ENCODE results near the gene THADA. TPM values are rescaled to one million over a fixed set of nuclear protein-coding genes. Genes with fewer than 3 reads are reported as not detected.

The THADA gene
- total RNA-seq, 3 donors from 2014 or later (not counting 1 experiment from before 2014, with no cell fraction given) = 34.1 to 35.7 (median 35.3) TPM

DNA sequence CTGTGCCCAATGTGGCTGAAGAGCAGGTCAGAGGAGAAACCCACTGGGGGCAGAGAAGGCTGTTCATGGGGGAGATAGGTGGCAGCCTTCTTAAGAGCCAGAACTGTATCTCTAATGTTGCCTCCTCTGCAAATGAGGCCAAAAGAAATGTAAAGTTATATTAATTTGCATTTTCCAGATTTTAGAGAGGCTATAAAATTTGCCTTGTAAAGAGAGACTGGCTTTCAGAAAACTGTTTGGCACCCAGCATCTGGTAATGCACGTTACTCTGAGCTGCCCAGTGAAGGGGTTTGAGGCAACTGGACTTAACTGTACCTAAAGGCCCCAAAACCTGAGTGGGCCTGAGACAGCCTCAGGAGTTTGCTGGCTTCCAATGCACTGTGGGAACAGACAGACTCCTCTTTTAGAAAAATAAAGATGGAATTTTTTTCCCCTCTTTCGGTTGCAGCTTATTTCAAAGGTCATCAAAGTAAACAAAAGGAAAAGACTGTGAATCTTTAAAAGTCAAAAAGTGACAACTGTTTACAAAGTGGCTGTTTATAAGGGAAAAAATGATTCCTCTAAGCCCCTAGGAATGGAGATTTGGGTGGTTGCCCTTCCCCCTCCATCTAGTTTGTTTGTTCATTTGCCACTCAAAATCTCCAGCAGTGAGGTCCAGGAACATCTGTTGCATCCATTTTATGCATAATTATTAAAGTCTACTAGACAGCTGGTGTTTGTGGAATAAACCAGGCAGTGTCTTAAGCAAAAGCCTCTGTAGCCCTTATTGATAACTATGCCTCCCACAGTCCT is 237.2 kb downstream of the THADA start:
- Mint-ChIP-seq H3K27me3 (ENCODE audit: low read depth in 2 of 2) (no peaks in the 10 kb centered on the region), H3K9me3 (no peaks in the 10 kb centered on the region), H3K27ac (no peak overlapping the region), H3K4me3 (no peak overlapping the region), H3K36me3 (no peaks in the 10 kb centered on the region), H3K4me1 (no peaks in the 10 kb centered on the region)
- Histone ChIP-seq H3K36me3 (ENCODE audit: control insufficient read depth, insufficient read depth, low read length) (no peaks in the 10 kb centered on the region), H3K4me3 (ENCODE audit: low read length) (no peak overlapping the region), H3K4me1 (ENCODE audit: control insufficient read depth, insufficient read depth, low read length) (no peaks in the 10 kb centered on the region), H3K9me3 (ENCODE audit: control insufficient read depth, insufficient read depth, low read length) (no peaks in the 10 kb centered on the region), H3K27ac (ENCODE audit: low read length) (no peak overlapping the region), H3K27me3 (ENCODE audit: control insufficient read depth, insufficient read depth, low read length) (no peaks in the 10 kb centered on the region)
- intact Hi-C loops (cut with micrococcal nuclease) = no loop called here
- no peak for TF ChIP-seq CTCF (IDR thresholded peaks at IDR 0.05)
- DNase-seq = no peak
- 95% methylated on average over 2 of the region's 2 CpGs for WGBS (ENCODE audit: insufficient coverage)
- no peak for ATAC-seq

GRCh38 chr2:43356774-43357173 is 239.1 kb downstream of the THADA start:
- no peak overlapping the region for H3K4me3 ChIP-seq (ENCODE audit: low read length)
- H3K27me3 ChIP-seq (ENCODE audit: control insufficient read depth, insufficient read depth, low read length) = no peaks in the 10 kb centered on the region
- Mint-ChIP-seq H3K9me3 (no peaks in the 10 kb centered on the region), H3K4me3 (no peak overlapping the region), H3K4me1 (no peaks in the 10 kb centered on the region), H3K27ac (no peak overlapping the region), H3K27me3 (ENCODE audit: low read depth in 2 of 2) (no peaks in the 10 kb centered on the region), H3K36me3 (no peaks in the 10 kb centered on the region)
- no peak for DNase-seq
- no peak for TF ChIP-seq CTCF (IDR thresholded peaks at IDR 0.05)
- no peaks in the 10 kb centered on the region for H3K4me1 ChIP-seq (ENCODE audit: control insufficient read depth, insufficient read depth, low read length)
- ATAC-seq = no peak
- no peaks in the 10 kb centered on the region for H3K9me3 ChIP-seq (ENCODE audit: control insufficient read depth, insufficient read depth, low read length)
- no peak overlapping the region for H3K27ac ChIP-seq (ENCODE audit: low read length)
- intact Hi-C loops (cut with micrococcal nuclease) = no loop called here
- no peaks in the 10 kb centered on the region for H3K36me3 ChIP-seq (ENCODE audit: control insufficient read depth, insufficient read depth, low read length)

DNA sequence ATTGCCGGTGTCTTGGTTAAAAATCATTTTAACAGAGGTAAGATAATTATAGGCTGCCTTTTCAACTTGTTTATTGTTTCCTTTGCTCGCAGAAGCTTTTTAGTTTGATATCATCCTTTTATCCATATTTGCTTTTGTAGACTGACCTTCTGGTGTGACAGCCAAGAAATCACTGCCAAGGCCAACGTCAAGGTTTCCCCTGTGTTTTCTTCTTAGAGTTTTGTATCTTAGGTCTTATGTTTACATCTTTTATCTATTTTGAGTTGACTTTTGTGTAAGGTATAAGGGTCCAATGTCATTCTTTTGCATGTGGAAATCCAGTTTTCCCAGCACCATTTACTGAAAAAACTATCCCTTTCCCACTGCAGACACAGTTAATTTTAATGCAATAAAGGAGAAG is 240.4 kb downstream of the THADA start:
- no peak for ATAC-seq
- Mint-ChIP-seq H3K27ac (no peak overlapping the region), H3K4me1 (no peaks in the 10 kb centered on the region), H3K9me3 (no peaks in the 10 kb centered on the region), H3K36me3 (no peaks in the 10 kb centered on the region), H3K27me3 (ENCODE audit: low read depth in 2 of 2) (no peaks in the 10 kb centered on the region), H3K4me3 (no peak overlapping the region)
- Histone ChIP-seq H3K36me3 (ENCODE audit: control insufficient read depth, insufficient read depth, low read length) (no peaks in the 10 kb centered on the region), H3K27me3 (ENCODE audit: control insufficient read depth, insufficient read depth, low read length) (no peaks in the 10 kb centered on the region), H3K4me1 (ENCODE audit: control insufficient read depth, insufficient read depth, low read length) (no peaks in the 10 kb centered on the region), H3K9me3 (ENCODE audit: control insufficient read depth, insufficient read depth, low read length) (no peaks in the 10 kb centered on the region), H3K27ac (ENCODE audit: low read length) (no peak overlapping the region), H3K4me3 (ENCODE audit: low read length) (no peak overlapping the region)
- no peak for TF ChIP-seq CTCF (IDR thresholded peaks at IDR 0.05)
- 100% methylated on average over 2 of the region's 3 CpGs for WGBS (ENCODE audit: insufficient coverage)
- no peak for DNase-seq
- intact Hi-C loops (cut with micrococcal nuclease) = no loop called here

GRCh38 chr2:43349904-43350303 is 245.9 kb downstream of the THADA start:
- DNase-seq = no peak
- no peak overlapping the region for H3K4me3 Mint-ChIP-seq
- H3K4me1 Mint-ChIP-seq = no peaks in the 10 kb centered on the region
- intact Hi-C loops (cut with micrococcal nuclease) = no loop called here
- Histone ChIP-seq H3K27ac (ENCODE audit: low read length) (no peak overlapping the region), H3K36me3 (ENCODE audit: control insufficient read depth, insufficient read depth, low read length) (no peaks in the 10 kb centered on the region), H3K9me3 (ENCODE audit: control insufficient read depth, insufficient read depth, low read length) (no peaks in the 10 kb centered on the region), H3K4me3 (ENCODE audit: low read length) (no peak overlapping the region), H3K4me1 (ENCODE audit: control insufficient read depth, insufficient read depth, low read length) (no peaks in the 10 kb centered on the region), H3K27me3 (ENCODE audit: control insufficient read depth, insufficient read depth, low read length) (no peaks in the 10 kb centered on the region)
- H3K27me3 Mint-ChIP-seq (ENCODE audit: low read depth in 2 of 2) = no peaks in the 10 kb centered on the region
- TF ChIP-seq CTCF (IDR thresholded peaks at IDR 0.05) = no peak
- ATAC-seq = no peak
- 86% methylated on average over 3 of the region's 3 CpGs for whole genome bisulfite sequencing (ENCODE audit: insufficient coverage)
- H3K27ac Mint-ChIP-seq = no peak overlapping the region
- H3K9me3 Mint-ChIP-seq = no peaks in the 10 kb centered on the region
- no peaks in the 10 kb centered on the region for H3K36me3 Mint-ChIP-seq

Data from natural killer cell (primary cell).